ENCODE data around the gene SLC15A4.
"Not testable (repeated sequence)": the region's sequence is repeated elsewhere in the genome, so short reads cannot be mapped to it uniquely, and the experiment has no call there.

Gene SLC15A4

DNA sequence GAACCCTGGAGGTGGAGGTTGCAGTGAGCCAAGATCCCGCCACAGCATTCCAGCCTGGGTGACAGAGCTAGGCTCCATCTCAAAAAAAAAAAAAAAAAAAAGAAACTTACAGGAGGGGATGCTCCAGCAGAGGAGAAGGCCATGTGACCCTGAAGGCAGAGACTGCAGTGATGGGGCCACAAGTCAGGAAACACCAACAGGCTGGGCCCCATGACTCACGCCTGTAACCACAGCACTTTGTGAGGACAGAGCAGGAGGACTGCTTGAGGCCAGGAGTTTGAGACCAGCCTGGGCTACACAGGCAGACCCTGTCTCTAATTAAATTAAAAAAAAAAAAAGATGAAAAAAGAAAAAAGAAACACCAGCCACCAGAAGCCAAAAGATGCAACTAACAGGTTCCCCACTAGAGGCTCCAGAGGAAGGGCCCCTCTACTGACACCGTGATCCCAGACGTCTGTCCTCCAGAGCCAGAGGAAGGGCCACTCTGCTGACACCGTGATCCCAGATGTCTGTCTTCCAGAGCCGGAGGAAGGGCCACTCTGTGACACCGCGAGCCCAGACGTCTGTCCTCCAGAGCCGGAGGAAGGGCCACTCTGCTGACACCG, 20.4 kb upstream of the SLC15A4 start:
- peak; percentile 39 for DNase-seq (ENCODE audit: low spot score)

DNA sequence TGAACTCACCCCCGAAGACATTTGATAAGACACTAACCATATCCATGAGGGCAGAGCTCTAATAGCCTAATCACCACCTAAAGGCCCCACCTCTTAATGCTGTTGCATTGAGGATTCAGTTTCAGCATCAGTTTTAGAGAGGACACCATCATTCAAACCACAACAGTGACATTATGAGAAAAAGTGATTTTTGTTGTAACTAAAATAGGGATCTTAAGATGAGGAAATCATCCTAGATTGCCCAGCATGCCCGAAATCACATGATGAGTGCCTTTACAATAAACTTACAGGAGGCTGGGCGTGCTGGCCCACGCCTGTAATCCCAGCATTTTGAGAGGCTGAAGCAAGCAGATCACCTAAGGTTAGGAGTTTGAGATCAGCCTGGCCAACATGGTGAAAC, 19.8 kb upstream of the SLC15A4 start:
- DNase-seq (ENCODE audit: low spot score), result no peak

DNA sequence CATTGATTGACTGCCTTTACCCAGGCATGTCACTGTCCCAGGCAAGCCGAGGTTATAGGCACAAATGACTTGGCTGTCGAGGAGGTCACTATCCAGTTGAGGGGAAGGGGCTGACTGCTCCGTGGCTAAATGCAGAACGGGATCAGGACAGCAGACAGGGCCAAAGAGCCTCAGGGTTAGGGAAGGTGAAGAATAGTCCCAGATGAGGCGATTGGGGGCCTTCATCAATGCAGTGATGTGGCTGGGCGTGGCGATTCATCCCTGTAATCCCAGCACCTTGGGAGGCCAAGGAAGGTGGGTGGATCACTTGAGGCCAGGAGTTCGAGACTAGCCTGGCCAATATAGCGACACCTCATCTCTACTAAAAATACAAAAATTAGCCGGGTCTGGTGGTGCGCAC, 18.8 kb upstream of the SLC15A4 start:
- no peak for DNase-seq (ENCODE audit: low spot score)

DNA sequence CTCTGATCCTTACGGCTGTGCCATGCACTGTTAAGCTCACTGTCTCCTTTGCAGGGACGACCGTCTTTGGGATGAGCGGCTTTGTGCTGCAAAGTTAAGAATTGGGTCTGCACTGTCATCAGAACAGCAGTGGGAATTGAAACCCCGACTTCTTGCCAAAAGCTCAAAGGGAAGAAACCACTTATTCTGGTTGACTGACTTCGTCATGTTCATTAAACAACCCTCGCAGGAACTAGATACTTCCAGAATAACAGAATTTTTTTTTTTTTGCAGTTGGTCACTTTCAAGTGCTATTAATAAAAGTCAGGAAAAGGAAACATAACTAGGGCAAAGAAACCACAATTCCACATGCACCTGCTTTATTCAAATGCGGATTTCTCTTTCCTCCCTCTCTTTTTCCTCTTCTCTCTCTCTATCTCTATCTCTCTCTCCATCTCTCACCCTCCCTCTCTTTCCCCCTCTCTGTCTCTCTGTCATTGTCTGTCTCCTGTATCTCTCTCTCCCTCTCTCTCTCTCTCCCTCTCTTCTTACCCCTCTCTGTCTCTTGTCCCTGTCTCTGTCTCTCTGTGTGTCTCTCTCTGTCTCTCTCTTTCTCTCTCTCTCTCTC, 17.2 kb upstream of the SLC15A4 start:
- peak; percentile 52 for DNase-seq (ENCODE audit: low spot score)

DNA sequence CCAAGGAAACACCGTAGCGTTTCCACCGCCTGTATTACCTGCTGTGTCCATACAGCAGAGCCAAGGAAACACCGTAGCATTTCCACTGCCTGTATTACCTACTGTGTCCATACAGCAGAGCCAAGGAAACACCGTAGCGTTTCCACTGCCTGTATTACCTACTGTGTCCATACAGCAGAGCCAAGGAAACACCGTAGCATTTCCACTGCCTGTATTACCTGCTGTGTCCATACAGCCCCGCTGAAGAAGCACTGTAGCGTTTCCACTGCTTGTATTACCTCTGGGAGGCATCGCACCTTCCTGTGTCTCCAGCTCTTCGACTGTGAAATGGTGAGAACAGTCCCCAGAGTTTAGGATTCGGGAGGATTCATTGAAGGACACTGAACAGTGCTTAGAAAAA, 16.1 kb upstream of the SLC15A4 start:
- DNase-seq (ENCODE audit: low spot score), result not testable (repeated sequence)

DNA sequence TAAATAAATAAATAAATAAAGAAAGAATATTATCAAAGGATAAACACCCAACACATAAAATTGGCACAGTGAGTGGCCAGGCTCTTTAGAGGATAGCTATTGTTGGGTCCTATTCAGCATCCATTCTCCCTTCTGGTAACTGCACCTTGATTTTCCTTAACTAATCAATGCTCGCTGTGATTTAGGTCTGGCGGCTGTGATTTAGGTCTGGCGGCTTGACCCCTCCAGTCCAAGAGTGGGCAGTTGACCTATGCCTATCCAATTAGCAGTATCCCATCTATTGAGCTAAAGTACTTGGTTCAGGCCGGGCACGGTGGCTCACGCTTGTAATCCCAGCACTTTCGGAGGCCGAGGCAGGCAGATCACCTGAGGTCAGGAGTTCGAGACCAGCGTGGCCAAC, 9.7 kb upstream of the SLC15A4 start:
- no peak for DNase-seq (ENCODE audit: low spot score)

DNA sequence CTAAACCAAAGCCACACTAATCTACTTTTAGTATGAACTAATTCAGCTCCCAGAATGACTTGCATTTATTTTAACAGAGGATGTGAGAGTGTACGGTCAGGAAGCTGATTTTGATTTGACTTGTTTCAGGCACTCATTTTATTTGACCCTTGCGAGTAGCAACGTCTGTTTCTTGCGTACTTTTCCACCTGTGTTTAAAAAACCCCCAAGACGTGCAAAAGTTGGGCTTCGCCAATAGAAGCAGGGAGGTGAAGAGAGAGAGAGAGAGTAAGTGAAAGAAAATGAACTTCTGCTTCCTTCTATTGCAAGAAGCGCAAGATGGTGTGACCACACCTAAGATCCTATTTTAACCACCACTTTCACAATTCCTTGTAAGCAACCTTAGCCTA, 6.7 kb upstream of the SLC15A4 start:
- DNase-seq (ENCODE audit: low spot score), result peak; percentile 80

DNA sequence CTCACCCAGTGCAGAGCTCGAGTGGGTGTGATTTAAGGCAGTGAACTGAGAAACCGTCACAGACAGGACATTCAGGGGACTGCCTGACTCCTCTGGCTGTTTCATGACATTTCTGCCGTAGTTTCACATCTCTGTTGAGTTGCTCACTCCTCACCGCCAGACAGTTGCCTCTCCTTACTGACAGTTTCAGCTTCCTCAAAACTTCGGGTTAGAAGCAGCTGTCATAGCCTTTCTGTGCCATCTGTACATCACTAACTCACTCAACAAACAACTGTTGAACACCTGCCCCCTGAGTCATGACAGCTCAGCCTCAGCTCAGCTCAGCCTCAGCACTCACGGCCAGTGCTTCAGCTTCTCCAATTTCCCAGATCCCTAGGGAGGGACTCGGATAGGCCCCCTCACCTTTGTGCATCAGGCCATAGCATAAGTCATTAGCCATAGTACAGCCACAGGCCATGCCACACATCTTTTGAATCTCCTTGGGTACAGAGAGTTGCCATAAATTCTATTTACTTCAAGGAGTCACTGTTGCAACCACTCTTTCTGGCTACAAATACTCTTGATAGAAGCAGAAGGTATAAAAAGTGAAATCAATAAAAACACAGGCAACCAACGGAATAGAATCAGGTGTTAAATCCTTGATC, 6.2 kb upstream of the SLC15A4 start:
- DNase-seq (ENCODE audit: low spot score), result peak; percentile 97

DNA sequence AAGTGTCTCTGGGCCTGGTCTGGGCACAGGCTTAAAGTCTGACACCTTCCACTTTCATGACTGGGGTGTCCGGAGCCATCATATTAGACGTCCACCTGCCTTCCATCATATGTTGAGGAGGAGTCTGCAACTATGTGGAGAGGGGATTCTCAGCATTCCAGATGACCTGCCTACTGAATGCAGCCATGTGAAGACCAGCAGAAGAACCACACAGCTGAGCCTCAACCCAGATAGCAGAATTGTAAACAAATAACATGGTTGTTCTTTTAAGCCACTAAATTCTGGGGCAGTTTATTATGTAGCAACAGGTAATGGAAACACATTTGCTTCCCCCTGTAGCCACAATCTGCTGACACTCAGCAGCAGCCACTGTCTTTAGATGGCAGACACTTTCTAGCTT, 4.0 kb upstream of the SLC15A4 start:
- DNase-seq (ENCODE audit: low spot score), result no peak

- DNase-seq (ENCODE audit: low spot score), result no peak
Observed at GRCh38 chr12:128825835-128826234, 2.1 kb upstream of the SLC15A4 start.

DNA sequence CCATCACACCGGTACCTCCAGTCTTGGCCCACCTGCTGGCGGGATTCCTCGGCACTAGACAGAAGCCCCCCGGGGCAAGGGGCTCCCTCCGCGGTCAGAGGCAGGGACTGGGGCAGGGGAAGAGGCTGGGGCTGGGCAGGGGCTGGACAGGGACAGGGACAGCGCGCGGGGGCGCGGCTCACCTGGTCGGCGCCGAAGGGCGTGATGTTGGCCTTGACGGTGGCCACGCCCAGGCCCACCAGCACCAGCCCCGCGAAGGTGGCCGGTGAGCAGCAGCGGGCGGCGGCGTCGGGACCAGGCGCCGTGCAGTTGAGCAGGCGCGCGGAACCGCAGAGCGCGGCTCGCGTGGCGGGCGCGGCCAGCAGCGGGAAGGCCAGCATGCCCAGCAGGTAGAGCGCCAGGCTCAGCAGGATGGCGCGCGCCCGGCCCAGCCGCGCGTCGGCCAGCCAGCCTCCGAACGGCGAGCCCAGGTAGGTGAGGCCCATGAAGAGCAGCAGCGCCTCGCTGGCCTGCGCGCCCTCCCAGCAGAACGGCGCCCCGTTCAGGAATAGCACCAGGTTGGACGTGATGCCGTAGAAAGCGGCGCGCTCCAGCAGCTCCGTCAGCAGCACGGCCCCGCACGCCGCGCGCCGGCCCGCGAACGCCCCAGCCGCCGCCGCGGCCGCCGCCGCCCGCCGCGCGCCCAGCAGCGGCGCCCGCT, 392 bp downstream of the SLC15A4 start:
- DNase-seq (ENCODE audit: low spot score), result peak; percentile 45

DNA sequence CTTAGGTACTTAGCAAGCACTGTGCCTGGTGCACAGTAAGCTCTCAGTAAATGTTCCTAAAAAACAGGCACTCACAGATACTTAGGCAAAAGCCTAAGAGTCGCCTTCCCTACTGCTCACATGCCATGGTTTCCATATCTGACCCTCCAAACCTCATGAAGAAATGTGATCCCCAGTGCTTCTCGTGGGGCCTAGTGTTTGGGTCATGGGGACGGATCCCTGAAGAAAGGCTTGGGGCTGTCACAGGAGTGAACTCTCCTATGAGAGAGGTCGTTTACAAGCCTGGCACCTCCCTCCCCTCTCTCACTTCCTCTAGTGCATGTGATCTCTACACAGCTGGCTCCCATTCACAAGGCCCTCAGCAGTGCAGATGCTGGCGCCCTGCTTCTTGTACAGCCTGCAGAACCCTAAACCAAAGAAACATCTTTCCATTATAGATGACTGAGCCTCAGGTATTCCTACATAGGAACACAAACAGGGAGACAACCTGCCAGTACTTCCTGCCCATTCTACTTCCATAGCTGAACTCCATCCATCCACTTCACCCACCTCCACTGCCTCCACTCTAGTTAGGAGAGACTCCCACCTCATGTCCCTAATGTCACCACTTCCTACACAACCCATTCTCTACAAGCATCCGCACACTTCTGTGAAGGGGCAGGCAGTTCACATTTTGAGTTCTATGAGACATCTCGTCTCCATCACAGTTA, 2.9 kb downstream of the SLC15A4 start:
- DNase-seq (ENCODE audit: low spot score), result peak; percentile 94

GRCh38 chr12:128820253-128820652, 3.5 kb downstream of the SLC15A4 start:
- DNase-seq (ENCODE audit: low spot score), result no peak

GRCh38 chr12:128819293-128820144, 4.2 kb downstream of the SLC15A4 start:
- no peak for DNase-seq (ENCODE audit: low spot score)

- peak; percentile 63 for DNase-seq (ENCODE audit: low spot score)
Observed at GRCh38 chr12:128818065-128819022, 5.4 kb downstream of the SLC15A4 start.

DNA sequence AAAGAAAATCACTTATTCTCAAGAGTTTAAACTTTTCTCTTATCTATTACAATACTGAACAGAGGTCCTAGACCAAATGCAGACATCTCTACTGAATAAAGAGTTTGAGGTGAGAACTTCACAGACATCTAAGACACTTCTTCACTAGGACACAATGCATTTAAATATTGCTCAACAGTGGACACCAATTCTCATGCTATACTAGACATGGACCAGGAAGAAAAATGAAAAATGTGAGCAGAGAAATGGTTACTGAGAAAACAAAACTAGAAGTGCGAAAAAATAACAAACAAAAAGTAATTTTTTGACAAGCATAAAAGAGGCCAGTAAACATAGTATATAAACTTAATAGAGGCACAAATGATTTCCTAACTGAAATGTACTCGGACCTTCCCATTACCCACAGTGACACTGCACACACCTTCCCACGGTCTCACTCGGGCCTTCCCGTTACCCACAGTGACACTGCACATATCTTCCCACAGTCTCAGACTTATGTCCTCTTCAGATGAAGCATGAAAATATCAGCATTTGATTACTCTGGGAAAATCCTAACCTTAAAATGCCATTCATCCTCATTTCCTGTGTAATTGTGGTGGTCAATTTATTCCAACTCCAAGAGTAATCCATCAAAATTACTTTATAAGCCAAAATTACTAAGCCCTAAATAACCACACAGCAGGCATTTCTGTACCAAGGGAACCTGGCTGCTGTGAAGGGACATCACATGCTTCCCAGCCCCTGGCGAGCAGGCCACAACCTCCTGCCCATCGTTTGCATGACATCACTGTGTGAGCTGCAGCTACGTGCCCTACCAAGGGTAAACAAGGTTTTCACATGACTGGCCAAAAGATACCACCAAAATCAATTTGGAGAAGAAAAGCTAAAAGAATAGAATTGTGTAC, 6.4 kb downstream of the SLC15A4 start:
- DNase-seq (ENCODE audit: low spot score), result peak; percentile 77

- no peak for DNase-seq (ENCODE audit: low spot score)
Observed at GRCh38 chr12:128816643-128816920, 7.2 kb downstream of the SLC15A4 start.

DNA sequence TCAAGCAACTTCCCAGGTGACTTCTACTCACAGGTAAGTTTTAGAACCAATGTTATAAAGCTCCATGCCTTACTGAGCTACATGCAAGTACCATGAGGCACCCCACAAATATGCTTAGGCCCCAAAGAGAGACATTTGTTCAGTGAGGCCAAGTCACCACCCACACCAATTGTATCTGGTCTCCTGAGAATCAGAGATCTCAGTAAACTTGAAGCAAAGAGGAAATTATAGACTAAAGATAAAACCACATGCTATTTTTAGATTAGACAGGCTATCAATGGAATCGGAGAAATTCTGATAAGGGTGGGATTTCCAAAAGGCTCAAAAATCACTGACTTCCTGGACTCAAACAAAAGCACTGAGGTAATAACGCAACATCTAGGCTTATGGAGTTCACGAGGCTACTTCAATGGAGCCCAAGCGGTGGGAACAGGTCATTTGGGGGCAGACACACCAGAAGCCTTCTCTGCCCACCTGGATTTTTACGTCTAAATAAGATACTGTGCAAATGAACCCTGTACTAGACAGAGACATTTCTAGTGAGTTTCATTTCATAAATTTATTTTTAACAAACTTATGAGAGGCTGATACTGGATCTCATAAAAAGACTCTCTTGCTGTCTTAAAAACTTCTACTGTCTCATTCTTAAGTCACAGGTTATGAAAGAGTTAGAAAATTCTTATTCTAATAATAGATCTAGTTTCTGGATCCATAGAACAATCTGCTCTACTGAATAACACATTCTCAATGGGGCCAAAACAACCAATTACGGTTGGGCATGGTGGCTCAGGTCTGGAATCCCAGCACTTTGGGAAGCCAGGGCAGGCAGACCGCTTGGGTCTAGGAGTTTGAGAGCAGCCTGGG, 7.7 kb downstream of the SLC15A4 start:
- DNase-seq (ENCODE audit: low spot score), result no peak
